GM18870 (cell line): ENCODE measurements around the gene SUSD6.

Experiments used
- ATAC-seq: cut with Tn5 transposase; IDR thresholded peaks from one replicate; pipeline ENCODE4 v1.9.1; 2021; ENCODE audit warnings: moderate library complexity; ENCODE audit not compliant: unreplicated experiment

Gene SUSD6

DNA sequence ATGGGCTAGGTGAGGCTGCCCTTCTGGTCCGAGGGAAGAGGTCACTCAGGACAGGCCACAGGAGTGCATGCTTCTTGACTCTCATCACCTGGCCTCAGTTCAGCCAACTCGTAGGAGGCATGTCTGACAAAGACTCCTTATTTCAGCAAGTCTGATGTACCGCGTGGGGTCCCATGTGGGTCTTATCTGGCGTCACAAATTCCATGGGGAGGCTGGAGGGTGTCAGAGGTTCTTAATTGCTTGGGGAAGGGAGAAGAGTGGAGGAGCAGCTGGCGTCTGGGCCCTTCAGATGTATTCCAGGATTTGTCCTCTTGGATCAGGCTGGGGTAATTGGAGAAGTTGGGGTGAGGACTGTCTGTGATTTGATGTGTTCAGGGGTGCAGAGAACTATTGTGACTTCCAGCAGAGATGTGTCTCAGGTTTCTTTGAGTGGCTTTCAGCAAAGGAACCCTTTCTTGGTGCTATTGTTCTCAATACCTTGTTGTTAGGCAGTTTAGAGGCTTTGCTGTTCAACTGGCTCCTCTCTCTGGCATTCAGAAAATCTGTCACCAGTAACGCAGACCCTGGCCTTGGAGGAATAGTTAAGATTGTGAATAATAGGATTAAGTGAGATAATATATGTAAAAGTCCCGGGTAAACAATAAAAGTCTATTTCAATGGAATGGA lies 60.1 kb downstream of the SUSD6 start:
- no peak for ATAC-seq

GRCh38 chr14:69672356-69672755 lies 61.0 kb downstream of the SUSD6 start:
- no peak for ATAC-seq

GRCh38 chr14:69673104-69673503 lies 61.7 kb downstream of the SUSD6 start:
- no peak for ATAC-seq

- no peak for ATAC-seq
These were observed 62.3 kb downstream of the SUSD6 start for GRCh38 chr14:69673578-69674305.

DNA sequence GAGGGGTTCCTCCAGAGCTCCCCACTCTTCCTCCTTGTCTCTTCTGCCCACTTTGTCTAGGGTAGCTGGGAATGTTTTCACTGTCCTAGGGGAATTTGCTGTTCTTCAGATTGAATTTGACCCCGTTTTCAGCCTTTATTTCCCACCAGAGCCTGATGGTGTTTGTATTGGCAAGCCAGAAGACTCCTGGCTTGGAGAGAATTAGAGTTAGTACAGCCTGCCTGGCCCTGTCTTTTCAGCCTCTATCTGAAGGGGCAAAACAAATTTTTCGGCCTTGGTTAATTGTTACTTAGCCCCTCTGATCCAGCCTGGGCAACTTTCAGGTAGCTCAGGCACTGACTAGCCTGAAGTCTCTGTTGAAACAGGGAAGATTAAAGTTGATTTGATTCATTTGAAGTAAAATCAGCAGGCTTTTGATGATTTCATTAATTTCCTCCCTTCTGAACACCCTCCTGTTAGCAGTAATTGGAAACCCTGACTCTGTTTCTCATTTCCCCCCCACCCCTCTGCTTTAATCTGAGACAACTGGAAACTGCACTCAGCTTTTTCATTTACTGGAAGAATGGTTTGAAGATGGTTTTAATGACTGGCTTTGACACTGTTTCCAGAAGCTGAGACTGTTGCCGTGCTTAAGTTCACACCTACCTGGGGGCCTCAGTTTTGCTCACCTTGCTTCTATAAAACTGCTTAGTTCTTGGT lies 63.3 kb downstream of the SUSD6 start:
- no peak for ATAC-seq

DNA sequence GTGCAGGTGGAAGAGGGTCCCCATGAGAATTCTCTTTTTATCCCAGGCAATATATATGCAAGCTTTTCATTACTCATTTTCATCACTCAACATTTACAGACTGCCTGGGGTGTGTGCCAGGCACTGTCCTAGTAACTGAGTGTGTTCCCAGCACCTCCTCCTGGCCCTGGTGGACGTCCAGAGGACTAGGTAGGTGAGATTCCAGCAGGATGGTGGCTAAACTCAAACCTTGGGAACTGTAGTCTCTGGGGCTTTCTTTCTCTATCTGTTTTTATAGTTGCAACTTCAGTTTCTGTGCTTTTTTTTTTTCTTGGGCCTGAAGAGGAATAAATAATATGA lies 63.8 kb downstream of the SUSD6 start:
- no peak for ATAC-seq

DNA sequence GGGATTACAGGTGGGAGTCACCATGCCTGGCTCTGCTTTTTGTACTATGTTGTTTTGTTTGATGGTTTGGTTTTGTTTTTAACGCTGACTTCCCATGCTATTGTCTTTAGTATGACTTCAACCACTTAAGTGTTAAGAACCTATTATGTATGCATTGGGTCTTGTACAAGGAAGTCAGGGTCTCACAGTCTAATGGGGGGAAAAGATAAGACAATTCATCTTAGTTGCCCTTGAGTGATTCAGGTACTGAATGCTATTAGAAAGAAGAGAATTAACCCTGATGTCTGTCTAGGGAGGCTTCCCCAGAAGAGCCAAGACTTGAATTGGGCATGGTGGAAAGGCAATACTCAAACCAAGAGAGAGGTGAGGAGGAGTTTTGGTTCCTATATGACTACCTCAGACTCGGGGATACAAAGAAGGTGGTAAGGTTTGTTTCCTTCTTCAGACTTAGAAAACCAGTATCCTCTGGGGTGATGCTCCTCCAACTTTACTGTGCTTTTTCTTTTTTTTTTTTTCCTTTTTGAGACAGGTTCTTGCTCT lies 64.6 kb downstream of the SUSD6 start:
- peak; percentile 76 for ATAC-seq

GRCh38 chr14:69676723-69677122 lies 65.3 kb downstream of the SUSD6 start:
- no peak for ATAC-seq

DNA sequence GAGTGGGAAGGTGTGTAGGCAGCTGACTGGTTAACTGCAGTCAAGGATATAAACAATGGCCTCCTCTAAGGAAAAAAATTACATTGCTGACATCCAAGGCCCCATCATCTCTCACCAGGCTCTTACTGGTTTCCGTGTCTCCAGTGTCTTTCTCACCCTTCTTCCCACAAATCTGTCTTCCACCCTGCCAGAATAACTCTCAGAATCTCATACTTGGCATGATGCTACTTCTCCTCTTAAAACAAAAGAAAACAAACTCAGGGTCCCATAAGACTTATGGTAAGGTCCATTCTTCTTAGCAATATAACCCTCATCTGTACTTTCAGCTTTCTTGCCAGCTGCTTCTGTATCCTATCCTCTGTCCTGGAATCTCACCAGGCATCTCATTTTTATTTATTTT lies 68.9 kb downstream of the SUSD6 start:
- no peak for ATAC-seq

DNA sequence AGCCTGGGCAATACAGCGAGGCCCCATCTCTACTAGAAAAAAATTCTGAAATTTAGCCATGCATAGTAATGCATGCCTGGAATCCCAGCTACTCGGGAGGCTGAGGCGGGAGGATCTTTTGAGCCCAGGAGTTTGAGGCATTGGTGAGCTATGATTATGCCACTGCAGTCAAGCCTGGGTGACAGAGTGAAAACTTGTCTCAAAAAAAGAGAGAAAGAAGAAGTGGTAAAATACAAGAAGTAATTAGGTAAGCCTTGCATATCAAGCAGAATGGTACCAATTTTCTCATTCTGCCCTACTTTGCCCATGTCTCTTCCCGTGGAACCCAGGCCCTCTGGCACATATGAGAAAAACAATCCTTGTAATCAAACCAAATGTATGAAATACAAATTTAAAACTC lies 70.7 kb downstream of the SUSD6 start:
- ATAC-seq: no peak

DNA sequence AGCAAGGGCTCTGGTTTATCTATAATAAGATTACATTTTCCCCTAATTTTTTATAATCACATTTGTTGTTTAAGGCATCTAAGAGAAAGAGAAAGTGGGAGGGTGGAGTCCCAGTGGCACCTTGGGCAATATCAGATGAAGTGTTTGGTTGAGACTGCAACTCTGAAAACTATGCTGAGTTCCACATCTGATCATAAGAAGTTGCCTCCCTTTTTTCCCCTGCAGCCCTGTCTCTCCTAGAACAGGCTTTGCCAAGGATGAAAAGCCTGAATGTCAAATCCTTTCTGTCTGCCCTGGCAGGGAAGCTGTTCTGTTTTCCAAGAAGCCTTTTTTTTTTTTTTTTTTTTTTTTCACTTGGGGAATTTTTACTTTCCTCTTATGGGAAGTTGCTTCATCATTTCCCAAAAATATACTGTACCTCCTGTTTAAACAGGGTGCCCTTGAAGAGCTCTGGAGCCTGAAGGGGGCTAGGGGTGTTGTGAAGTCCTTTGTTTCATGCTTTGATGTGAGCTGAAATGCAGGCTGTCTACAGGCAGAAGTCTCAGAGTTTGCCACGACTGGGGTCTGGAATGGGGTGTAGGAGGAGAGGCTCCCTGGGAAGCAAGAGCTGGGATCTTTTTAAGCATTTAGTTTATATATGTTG lies 71.3 kb downstream of the SUSD6 start:
- no peak for ATAC-seq

GRCh38 chr14:69683971-69684370 lies 72.6 kb downstream of the SUSD6 start:
- no peak for ATAC-seq

GRCh38 chr14:69684461-69685217 lies 73.2 kb downstream of the SUSD6 start:
- ATAC-seq: no peak

GRCh38 chr14:69685218-69685616 lies 73.8 kb downstream of the SUSD6 start:
- no peak for ATAC-seq

DNA sequence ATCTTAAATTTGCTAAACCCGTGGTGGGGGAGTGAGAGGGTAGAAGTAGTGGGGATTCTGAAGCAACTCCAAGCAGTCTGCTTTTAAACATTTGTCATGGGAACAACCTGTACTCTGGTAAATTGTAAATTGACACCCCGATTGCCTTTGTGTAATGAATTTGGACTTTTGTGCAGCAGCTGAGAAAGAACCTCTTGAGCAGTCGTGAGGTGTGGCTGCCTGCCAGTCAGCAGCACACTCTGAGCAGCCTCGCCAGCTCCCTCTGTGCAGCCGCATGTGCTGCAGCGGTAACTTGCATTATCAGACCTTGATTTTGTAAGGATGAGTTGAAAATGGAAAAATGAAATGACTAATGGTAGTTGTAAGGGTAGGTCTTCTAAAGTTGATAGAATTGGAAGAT lies 74.3 kb downstream of the SUSD6 start:
- no peak for ATAC-seq

- ATAC-seq: no peak
These were observed 76.4 kb downstream of the SUSD6 start for GRCh38 chr14:69687606-69688298.

DNA sequence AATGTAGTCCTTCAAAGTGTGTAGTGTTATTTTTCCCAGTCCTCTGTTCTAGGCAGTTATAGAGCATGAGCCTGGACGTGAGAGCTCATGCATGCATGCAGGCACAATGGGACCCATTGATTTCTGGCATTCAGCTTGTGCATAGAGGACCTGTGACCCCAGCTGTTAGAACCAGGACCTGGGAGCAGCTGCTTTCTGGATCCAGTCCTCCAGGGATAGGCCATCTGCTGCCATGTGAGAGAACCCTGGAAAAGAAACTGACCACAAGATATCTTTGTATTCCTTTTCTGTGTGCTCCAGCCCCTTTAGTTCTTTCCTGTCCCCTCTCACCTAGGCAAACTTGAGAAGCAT lies 76.9 kb downstream of the SUSD6 start:
- no peak for ATAC-seq

DNA sequence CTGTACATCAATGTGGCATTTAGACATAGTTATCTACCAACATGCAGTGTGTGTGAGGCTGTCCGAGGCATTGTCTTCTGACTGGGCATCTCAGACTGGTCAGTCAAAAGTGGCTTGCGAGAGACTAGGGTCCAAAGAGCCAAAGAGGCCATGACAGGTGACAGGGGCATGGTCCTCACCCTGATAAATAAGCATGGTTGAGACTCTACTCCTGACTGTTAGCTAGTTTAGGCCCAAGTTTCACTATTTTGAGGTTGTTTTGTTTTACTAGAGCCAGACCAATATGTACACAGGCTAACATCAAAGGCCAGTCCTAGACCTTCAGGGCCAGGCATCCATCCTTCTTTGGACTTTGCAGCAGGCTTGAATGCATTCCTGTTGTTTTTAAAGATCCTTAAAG lies 78.6 kb downstream of the SUSD6 start:
- no peak for ATAC-seq

DNA sequence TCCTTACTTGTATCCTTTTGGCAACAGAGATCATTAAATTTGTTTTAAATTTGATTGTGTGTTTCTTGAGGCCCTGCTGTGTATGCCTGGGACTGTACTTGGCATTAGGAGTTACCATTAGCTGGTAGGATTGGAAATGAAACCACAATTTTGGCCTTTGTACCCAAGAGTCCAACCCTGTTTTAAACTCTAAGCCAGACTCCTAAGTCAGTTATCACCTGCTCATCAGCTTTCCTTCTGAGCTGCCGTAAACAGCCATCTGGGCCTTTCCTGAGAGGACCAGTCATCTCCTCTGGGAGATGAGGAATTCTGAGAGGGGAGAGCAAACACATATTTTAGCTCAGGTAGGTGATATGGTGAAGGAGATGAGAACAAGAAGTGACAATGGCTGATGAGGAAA lies 81.2 kb downstream of the SUSD6 start:
- ATAC-seq: no peak

- ATAC-seq: no peak
These were observed 81.7 kb downstream of the SUSD6 start for GRCh38 chr14:69693145-69693544.
